ENCODE data around the gene CCDC24.

Gene CCDC24

DNA sequence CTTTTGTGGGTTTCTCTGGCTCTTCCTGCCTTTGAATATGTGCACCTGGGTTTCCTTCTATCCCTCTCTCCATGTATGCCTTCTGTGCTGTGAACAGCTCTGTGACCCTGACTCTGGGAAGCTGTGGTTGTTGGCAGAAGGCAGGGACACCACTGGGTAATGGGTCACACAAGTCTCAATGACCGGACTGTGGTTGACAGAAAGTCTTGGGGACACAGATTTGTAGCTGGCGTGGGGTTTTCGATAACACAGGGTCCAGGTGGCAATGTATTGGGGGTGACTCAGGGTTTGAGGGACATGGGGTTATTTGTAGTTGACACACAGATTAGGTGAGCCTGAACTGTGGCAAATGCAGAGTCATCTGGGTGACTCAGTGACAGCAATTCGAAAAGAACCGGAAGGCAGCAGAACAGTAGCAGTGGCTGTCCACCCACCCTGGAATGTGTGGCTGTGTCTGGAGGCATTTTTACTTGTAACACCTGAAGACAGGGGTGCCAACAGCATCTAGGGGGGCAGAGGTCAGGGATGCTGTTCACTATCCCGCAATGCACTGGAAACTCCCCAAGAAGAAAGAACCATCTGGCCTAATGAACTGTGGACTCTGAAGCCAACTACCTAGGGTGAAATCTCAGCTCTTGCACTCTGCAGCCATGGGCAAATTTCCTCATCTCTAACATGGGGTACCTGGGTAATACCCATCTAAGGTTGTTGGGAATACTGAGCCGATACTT lies 52.8 kb downstream of the CCDC24 start:
- peak; percentile 12 for DNase-seq

DNA sequence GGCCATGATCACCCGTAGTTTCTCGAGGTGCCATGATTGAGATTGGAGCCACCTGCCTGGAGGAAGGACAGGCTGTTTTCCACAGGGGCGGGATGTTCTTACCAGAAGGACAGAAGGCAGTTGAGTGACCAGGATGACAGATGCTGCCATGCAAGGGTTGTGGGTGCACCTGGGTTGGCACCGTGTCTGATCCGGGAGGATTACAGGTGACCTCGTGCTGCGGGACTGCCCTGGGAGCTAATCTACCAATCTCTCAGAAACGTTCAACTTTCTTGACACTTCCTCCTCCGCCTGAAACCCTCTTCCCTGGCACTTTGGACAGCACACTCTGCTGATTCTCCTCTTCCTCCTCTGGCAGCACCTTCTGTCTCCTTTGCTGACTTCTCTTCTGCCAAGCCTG lies 53.7 kb downstream of the CCDC24 start:
- DNase-seq: peak; percentile 11

All from femur (tissue), 1 donor.